ACHN (cell line): Measurements from ENCODE around the gene HDAC10.

Experiments used
- DNase-seq: peaks from one replicate; pipeline ENCODE4 v3.0.0-alpha.2; 2015
- in situ Hi-C: cut with HindIII; loops from 2 replicates; pipeline ENCODE4 v1.10.0; 2017; ENCODE audit warnings: low sequenced_read_pairs, low pct_ligation_motif_present, low pct_unique_long_range_greater_than_20kb

HDAC10 gene

GRCh38 chr22:50260801-50261614 lies 9.9 kb upstream of the HDAC10 start:
- peak; percentile 59 for DNase-seq
- in situ Hi-C loops = no loop called here

- no peak for DNase-seq
- in situ Hi-C loops = no loop called here
Observed at GRCh38 chr22:50260434-50260800, 9.4 kb upstream of the HDAC10 start.

GRCh38 chr22:50259302-50259701 lies 8.2 kb upstream of the HDAC10 start:
- no peak for DNase-seq
- in situ Hi-C loops = no loop called here

- in situ Hi-C loops = no loop called here
- no peak for DNase-seq
Observed at GRCh38 chr22:50258361-50259292, 7.6 kb upstream of the HDAC10 start.

GRCh38 chr22:50257451-50258360 lies 6.6 kb upstream of the HDAC10 start:
- in situ Hi-C loops = no loop called here

GRCh38 chr22:50257041-50257440 lies 6.0 kb upstream of the HDAC10 start:
- DNase-seq = no peak
- in situ Hi-C loops = no loop called here

More at GRCh38 chr22:50257451-50258360, 6.6 kb upstream of the HDAC10 start:
- no peak for DNase-seq

- in situ Hi-C loops = no loop called here
- DNase-seq = no peak
Observed at GRCh38 chr22:50256258-50256862, 5.3 kb upstream of the HDAC10 start.

- in situ Hi-C loops = no loop called here
- DNase-seq = no peak
Observed at GRCh38 chr22:50255607-50256006, 4.5 kb upstream of the HDAC10 start.

GRCh38 chr22:50255099-50255498 lies 4.0 kb upstream of the HDAC10 start:
- in situ Hi-C loops = no loop called here
- no peak for DNase-seq

GRCh38 chr22:50253941-50254340 lies 2.9 kb upstream of the HDAC10 start:
- no peak for DNase-seq

GRCh38 chr22:50253046-50253915 lies 2.2 kb upstream of the HDAC10 start:
- DNase-seq = no peak
- in situ Hi-C loops = no loop called here

More at GRCh38 chr22:50253941-50254340, 2.9 kb upstream of the HDAC10 start:
- in situ Hi-C loops = no loop called here

GRCh38 chr22:50252082-50253045 lies 1.3 kb upstream of the HDAC10 start:
- peak; percentile 65 for DNase-seq
- in situ Hi-C loops = no loop called here

- in situ Hi-C loops = no loop called here
- no peak for DNase-seq
Observed at GRCh38 chr22:50251477-50252081, 514 bp upstream of the HDAC10 start.

GRCh38 chr22:50250249-50250554 lies 863 bp downstream of the HDAC10 start:
- in situ Hi-C loops = no loop called here
- no peak for DNase-seq

GRCh38 chr22:50249341-50250248 lies 1.5 kb downstream of the HDAC10 start:
- in situ Hi-C loops = no loop called here
- no peak for DNase-seq
